ENCODE data around the gene SLC1A2.

GRCh38 chr11:35376118-35376510 lies 43.2 kb downstream of the SLC1A2 start:
- TF ChIP-seq CTCF (IDR thresholded peaks at IDR 0.05) (no peak), POLR2A (IDR thresholded peaks at IDR 0.05) (no peak), EP300 (IDR thresholded peaks at IDR 0.05) (no peak)
